ENCODE data around the gene SHLD2.
"Not testable (repeated sequence)": the region's sequence is repeated elsewhere in the genome, so short reads cannot be mapped to it uniquely, and the experiment has no call there.

SHLD2 gene

GRCh38 chr10:87084291-87084782 is 10.7 kb upstream of the SHLD2 start:
- DNase-seq = peak; percentile 67

GRCh38 chr10:87085537-87085936 is 9.5 kb upstream of the SHLD2 start:
- DNase-seq = no peak

GRCh38 chr10:87089746-87090145 is 5.3 kb upstream of the SHLD2 start:
- no peak for DNase-seq

GRCh38 chr10:87090779-87091178 is 4.2 kb upstream of the SHLD2 start:
- DNase-seq = no peak

GRCh38 chr10:87092376-87092860 is 2.6 kb upstream of the SHLD2 start:
- DNase-seq = peak; percentile 46

GRCh38 chr10:87092861-87093631 is 2.0 kb upstream of the SHLD2 start:
- peak; percentile 60 for DNase-seq

GRCh38 chr10:87093632-87094372 is 1.2 kb upstream of the SHLD2 start:
- DNase-seq = peak; percentile 71

- DNase-seq = peak; percentile 82
These were observed 385 bp downstream of the SHLD2 start for GRCh38 chr10:87095236-87095945.

- no peak for DNase-seq
These were observed 7.0 kb downstream of the SHLD2 start for GRCh38 chr10:87101996-87102395.

GRCh38 chr10:87104727-87105126 is 9.7 kb downstream of the SHLD2 start:
- not testable (repeated sequence) for DNase-seq

- no peak for DNase-seq
These were observed 10.6 kb downstream of the SHLD2 start for GRCh38 chr10:87105446-87106124.

GRCh38 chr10:87118122-87118521 is 23.1 kb downstream of the SHLD2 start:
- not testable (repeated sequence) for DNase-seq

GRCh38 chr10:87119029-87119428 is 24.0 kb downstream of the SHLD2 start:
- not testable (repeated sequence) for DNase-seq

- DNase-seq = not testable (repeated sequence)
These were observed 28.3 kb downstream of the SHLD2 start for GRCh38 chr10:87123351-87123750.

GRCh38 chr10:87127048-87127447 is 32.0 kb downstream of the SHLD2 start:
- not testable (repeated sequence) for DNase-seq

GRCh38 chr10:87127607-87128156 is 32.7 kb downstream of the SHLD2 start:
- not testable (repeated sequence) for DNase-seq

GRCh38 chr10:87132176-87132575 is 37.2 kb downstream of the SHLD2 start:
- DNase-seq = not testable (repeated sequence)

GRCh38 chr10:87133936-87134335 is 38.9 kb downstream of the SHLD2 start:
- DNase-seq = not testable (repeated sequence)

GRCh38 chr10:87134440-87134839 is 39.4 kb downstream of the SHLD2 start:
- not testable (repeated sequence) for DNase-seq

- DNase-seq = not testable (repeated sequence)
These were observed 42.5 kb downstream of the SHLD2 start for GRCh38 chr10:87137478-87137877.

GRCh38 chr10:87142230-87143108 is 47.5 kb downstream of the SHLD2 start:
- not testable (repeated sequence) for DNase-seq
